Upper lobe of left lung (tissue), 6 donors: ENCODE results near the gene PI4K2A. TPM values are rescaled to one million over a fixed set of nuclear protein-coding genes. Genes with fewer than 3 reads are reported as not detected.
A peak's percentile ranks its signal among the peaks of the same experiment; 100 is the strongest.

Experiments used
- ATAC-seq, 2 donors: fragments of 200-7000 bp; cut with Tn5 transposase; one replicate each; pipeline ENCODE4 v1.9.1; 2022; ENCODE audit warnings: mild to moderate bottlenecking in 2 of 2, moderate library complexity in 2 of 2; ENCODE audit not compliant: low FRiP score in 2 of 2
- DNase-seq, 2 donors: peaks; one replicate each; pipeline ENCODE4 v3.0.0-alpha.2; 2019 to 2020
- H3K27ac ChIP-seq, 4 donors: fragments of 200-600 bp; sonication (generic); one replicate each; pipeline ENCODE4 v1.5.1; 2016 to 2019
- H3K27me3 ChIP-seq, 4 donors: fragments of 200-600 bp; sonication (generic); one replicate each; pipeline ENCODE4 v1.5.1; 2017 to 2019
- H3K36me3 ChIP-seq, 4 donors: fragments of 200-600 bp; sonication (generic); one replicate each; pipeline ENCODE4 v1.5.1; 2016 to 2019
- H3K4me1 ChIP-seq, 4 donors: fragments of 200-600 bp; sonication (generic); one replicate each; pipeline ENCODE4 v1.5.1; 2018 to 2019
- H3K4me3 ChIP-seq, 4 donors: fragments of 200-600 bp; sonication (generic); one replicate each; pipeline ENCODE4 v1.5.1; 2017 to 2019; ENCODE audit warnings: mild to moderate bottlenecking in 2 of 4, moderate library complexity in 1 of 4
- H3K9me3 ChIP-seq, 4 donors: fragments of 200-600 bp; sonication (generic); one replicate each; pipeline ENCODE4 v1.5.1; 2018 to 2019
- CTCF ChIP-seq, 6 experiments: fragments of 450-650 bp in 4 of 6; fragments of 200-600 bp in 2 of 6; sonication (generic) in 2 of 6; IDR thresholded peaks; one replicate each; pipeline ENCODE4 v1.5.1; 2016 to 2019; ENCODE audit warnings: antibody characterized with exemption in 6 of 6
- EP300 ChIP-seq, 4 donors: sonication (generic); formaldehyde crosslinking; IDR thresholded peaks; one replicate each; pipeline ENCODE4 v1.5.1; 2017; ENCODE audit warnings: antibody characterized with exemption in 4 of 4, control low read depth in 2 of 4
- POLR2A ChIP-seq, 4 donors: fragments of 450-650 bp; IDR thresholded peaks; one replicate each; pipeline ENCODE4 v1.5.1; 2016 to 2017; ENCODE audit warnings: antibody characterized with exemption in 4 of 4, mild to moderate bottlenecking in 2 of 4
- POLR2AphosphoS5 ChIP-seq, 2 donors: sonication (generic); formaldehyde crosslinking; IDR thresholded peaks; one replicate each; pipeline ENCODE4 v1.5.1; 2017; ENCODE audit warnings: antibody characterized with exemption in 2 of 2
- WGBS, 2 donors: methylation state at CpG; one replicate each; pipeline ENCODE4 v1.1.5; 2017 to 2018; 5-methylcytosine and 5-hydroxymethylcytosine counted together
- total RNA-seq, 6 donors: library from RNA; depleted of rRNA in 4 of 6; stranded (reverse); fragments of >200 nt in 4 of 6; gene quantifications; one replicate each; pipeline versions ENCODE4 v1.1.0 to v1.2.1, GENCODE V29; 2016 to 2021
- donor health status: DM: no; HTN: no; CAD: no; lungs with moderate emphysema.
- donor health status: DM: no; HTN: yes; CAD: no; lungs with severe emphysema.

Gene PI4K2A
- total RNA-seq, 6 donors from 2014 or later = 22.0 to 34.4 (median 28.6) TPM

GRCh38 chr10:97703398-97704067 is 63.1 kb downstream of the PI4K2A start:
- ATAC-seq = no peak

DNA sequence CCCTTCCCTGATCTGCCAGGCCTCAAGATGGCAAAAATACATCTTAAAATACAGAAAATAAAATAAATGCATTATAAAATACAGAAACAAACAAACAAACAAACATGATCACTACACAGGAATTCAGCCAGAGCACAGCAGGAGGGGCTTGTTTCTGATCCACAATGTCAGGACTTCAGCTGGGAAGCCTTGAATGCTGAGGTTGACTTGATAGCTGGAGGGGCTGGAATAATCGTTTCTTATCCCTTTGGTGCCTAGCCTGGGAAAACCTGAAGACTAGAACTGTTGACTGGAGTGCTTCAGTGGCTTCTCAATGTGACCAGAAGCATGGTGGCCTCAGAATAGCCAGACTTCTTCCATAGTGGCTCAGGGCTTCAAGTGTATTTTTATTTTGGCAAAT is 63.9 kb downstream of the PI4K2A start:
- H3K4me1 ChIP-seq = peaks cover 4 to 9% (median 6%) of the 10 kb centered on the region in 4 donors
- no peaks in the 10 kb centered on the region for H3K36me3 ChIP-seq
- no peak for TF ChIP-seq POLR2AphosphoS5 (IDR thresholded peaks at IDR 0.05)
- no peak for TF ChIP-seq EP300 (IDR thresholded peaks at IDR 0.05)
- no peak for TF ChIP-seq CTCF (IDR thresholded peaks at IDR 0.05)
- no peak for TF ChIP-seq POLR2A (IDR thresholded peaks at IDR 0.05)
- DNase-seq (no peak), ATAC-seq (no peak)
- no peak overlapping the region for H3K4me3 ChIP-seq
- H3K27ac ChIP-seq = no peak overlapping the region
- no peaks in the 10 kb centered on the region for H3K9me3 ChIP-seq
- WGBS, 2 donors = 78 to 95% methylated on average over 1 of the region's 1 CpG
- no peaks in the 10 kb centered on the region for H3K27me3 ChIP-seq

More at GRCh38 chr10:97703398-97704067, 63.1 kb downstream of the PI4K2A start:
- WGBS, 2 donors = 91 to 95% methylated on average over 7 of the region's 7 CpGs
- Histone ChIP-seq H3K27ac (no peak overlapping the region), H3K4me1 (peaks cover 0 to 5% (median 2%) of the 10 kb centered on the region in 4 donors), H3K4me3 (no peak overlapping the region), H3K9me3 (no peaks in the 10 kb centered on the region), H3K36me3 (no peaks in the 10 kb centered on the region), H3K27me3 (no peaks in the 10 kb centered on the region)
- TF ChIP-seq POLR2AphosphoS5 (IDR thresholded peaks at IDR 0.05) (no peak), CTCF (IDR thresholded peaks at IDR 0.05) (no peak), POLR2A (IDR thresholded peaks at IDR 0.05) (no peak), EP300 (IDR thresholded peaks at IDR 0.05) (no peak)
- no peak for DNase-seq

DNA sequence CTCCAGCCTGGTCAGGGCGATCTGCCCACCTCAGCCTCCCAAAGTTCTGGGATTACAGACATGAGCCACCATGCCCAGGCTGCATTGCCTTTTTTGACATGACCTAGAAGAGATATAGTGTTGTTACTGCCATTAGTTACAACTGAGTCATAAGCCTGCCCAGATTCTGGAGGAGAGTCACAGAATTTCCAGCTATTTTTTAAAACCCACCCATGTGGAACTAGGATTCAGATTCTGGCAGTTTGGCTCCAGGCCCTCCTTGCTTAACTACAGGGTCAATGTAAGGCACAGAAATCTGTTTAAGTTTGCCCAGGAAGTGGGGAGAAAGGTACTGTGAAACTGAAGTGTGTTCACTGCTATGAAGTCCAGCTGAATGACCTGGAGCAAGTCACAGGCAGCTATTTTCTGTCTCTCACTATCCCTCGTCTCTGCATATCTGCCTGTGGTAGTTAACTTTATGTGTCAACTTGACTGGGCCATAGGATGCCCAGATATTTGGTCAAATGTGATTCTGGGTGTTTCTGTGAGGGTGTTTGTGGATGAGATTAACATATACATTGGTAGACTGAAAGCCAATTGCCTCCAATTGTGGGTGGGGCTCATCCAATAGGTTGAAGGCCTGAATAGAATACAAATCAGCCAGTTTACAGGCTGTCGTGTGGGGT is 64.7 kb downstream of the PI4K2A start:
- Histone ChIP-seq H3K27me3 (no peaks in the 10 kb centered on the region), H3K4me3 (no peak overlapping the region), H3K4me1 (peaks cover 4 to 13% (median 8%) of the 10 kb centered on the region in 4 donors), H3K36me3 (no peaks in the 10 kb centered on the region), H3K9me3 (no peaks in the 10 kb centered on the region), H3K27ac (no peak overlapping the region)
- ATAC-seq (no peak), DNase-seq (no peak)
- no peak for TF ChIP-seq EP300 (IDR thresholded peaks at IDR 0.05)
- WGBS, 2 donors = 94 to 100% methylated on average over 3 of the region's 3 CpGs

GRCh38 chr10:97707134-97707861 is 66.8 kb downstream of the PI4K2A start:
- no peaks in the 10 kb centered on the region for H3K27me3 ChIP-seq
- no peaks in the 10 kb centered on the region for H3K9me3 ChIP-seq
- no peak overlapping the region for H3K27ac ChIP-seq
- ATAC-seq (no peak), DNase-seq (peak in 1 of 2 donors; percentile 40)
- H3K36me3 ChIP-seq = no peaks in the 10 kb centered on the region
- H3K4me1 ChIP-seq = peaks cover 11 to 15% (median 13%) of the 10 kb centered on the region in 4 donors
- 86 to 96% methylated on average over 5 to 9 of the region's 11 CpGs for WGBS, 2 donors
- TF ChIP-seq POLR2A (IDR thresholded peaks at IDR 0.05) = no peak
- no peak for TF ChIP-seq EP300 (IDR thresholded peaks at IDR 0.05)
- no peak overlapping the region for H3K4me3 ChIP-seq

DNA sequence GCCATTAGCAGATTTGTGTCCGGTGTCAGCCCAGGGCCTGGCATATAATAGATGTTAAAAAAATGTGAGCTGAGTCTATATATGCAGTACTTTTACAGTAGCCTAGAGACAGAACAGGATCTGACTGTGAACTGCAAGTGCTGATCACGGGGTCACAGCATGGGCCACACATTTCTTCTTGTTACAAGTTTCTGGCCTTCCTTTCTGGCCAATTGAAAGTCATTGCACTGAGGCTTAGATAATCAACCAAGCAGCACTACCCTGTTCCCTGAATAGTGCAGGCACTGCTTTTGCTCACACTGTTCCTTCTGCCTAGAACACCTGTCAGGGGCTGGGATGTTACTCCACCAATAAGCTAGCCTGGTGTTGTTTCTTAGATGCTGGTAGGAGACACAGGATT is 67.7 kb downstream of the PI4K2A start:
- TF ChIP-seq POLR2AphosphoS5 (IDR thresholded peaks at IDR 0.05) (no peak), CTCF (IDR thresholded peaks at IDR 0.05) (no peak), EP300 (IDR thresholded peaks at IDR 0.05) (no peak), POLR2A (IDR thresholded peaks at IDR 0.05) (no peak)
- 88 to 95% methylated on average over 2 of the region's 2 CpGs for WGBS, 2 donors
- Histone ChIP-seq H3K4me3 (no peak overlapping the region), H3K27ac (no peak overlapping the region), H3K9me3 (no peaks in the 10 kb centered on the region), H3K4me1 (peaks cover 20 to 23% (median 21%) of the 10 kb centered on the region in 4 donors), H3K36me3 (no peaks in the 10 kb centered on the region), H3K27me3 (no peaks in the 10 kb centered on the region)
- ATAC-seq = no peak
- DNase-seq = no peak
